Posterior vena cava (tissue), 2 donors: Measurements from ENCODE around the gene ADAM10. TPM values are rescaled to one million over a fixed set of nuclear protein-coding genes. Genes with fewer than 3 reads are reported as not detected.
A peak's percentile ranks its signal among the peaks of the same experiment; 100 is the strongest.

Experiments used
- DNase-seq: peaks from one replicate; pipeline ENCODE4 v3.0.0-alpha.2; 2020; ENCODE audit warnings: low spot score
- intact Hi-C, 2 donors: fragments of 100-400 bp; cut with DNase I; formaldehyde crosslinking; loops; one replicate each; pipeline versions ENCODE4 v1.14.1 to v1.14.2; 2022 to 2023
- total RNA-seq, 2 donors: library from RNA; stranded (reverse); fragmentation: NEBNext Ultra II Directional; extraction: Animal tissue kit (Norgen Biotek cat#: 25700); gene quantifications; one replicate each; pipeline ENCODE4 v1.2.1, GENCODE V29; 2021
- donor health status: DM: yes; HTN: yes; CAD: no.
- donor health status: DM: yes; HTN: yes; CAD: no.

Gene ADAM10
- total RNA-seq, 2 donors from 2014 or later, result 80.3 to 86.8 TPM

GRCh38 chr15:58548308-58549012 lies 201.0 kb downstream of the ADAM10 start:
- intact Hi-C loops, result no loop called here
- DNase-seq, result no peak

DNA sequence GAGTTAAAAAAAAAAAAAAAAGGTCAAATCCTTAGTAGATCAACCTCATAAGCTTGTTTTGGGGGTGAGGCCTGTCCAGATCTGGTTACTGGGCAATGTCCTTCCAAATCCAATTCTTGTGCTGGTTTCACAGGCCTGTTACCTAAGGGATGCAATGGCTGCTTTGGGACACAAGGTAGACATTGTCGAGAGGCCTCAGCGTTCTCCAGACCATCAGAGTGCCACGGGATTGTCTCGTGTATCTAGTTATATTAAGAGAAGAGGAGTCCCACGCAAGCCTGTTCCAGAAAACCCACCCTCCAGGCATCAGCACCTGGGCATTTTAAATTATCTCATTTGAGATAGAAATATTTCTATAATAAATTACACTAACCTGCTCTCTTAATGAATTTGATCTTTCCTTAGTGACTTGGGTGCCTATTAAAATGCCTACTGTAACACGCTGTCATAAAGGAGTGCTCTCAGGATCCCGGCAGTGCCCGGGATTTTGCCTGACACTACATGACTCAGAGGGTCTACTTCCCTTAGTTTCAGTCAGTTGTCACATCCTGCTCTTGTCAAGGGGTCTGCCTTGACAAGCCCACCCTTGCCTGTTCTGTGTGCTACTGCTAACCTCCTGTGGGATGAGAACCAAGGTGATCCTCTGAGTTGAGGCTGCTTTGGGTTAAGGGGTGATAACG lies 201.7 kb downstream of the ADAM10 start:
- intact Hi-C loops, result no loop called here
- DNase-seq, result no peak

GRCh38 chr15:58546635-58547627 lies 202.6 kb downstream of the ADAM10 start:
- DNase-seq, result peak; percentile 91
- intact Hi-C loops, result no loop called here

DNA sequence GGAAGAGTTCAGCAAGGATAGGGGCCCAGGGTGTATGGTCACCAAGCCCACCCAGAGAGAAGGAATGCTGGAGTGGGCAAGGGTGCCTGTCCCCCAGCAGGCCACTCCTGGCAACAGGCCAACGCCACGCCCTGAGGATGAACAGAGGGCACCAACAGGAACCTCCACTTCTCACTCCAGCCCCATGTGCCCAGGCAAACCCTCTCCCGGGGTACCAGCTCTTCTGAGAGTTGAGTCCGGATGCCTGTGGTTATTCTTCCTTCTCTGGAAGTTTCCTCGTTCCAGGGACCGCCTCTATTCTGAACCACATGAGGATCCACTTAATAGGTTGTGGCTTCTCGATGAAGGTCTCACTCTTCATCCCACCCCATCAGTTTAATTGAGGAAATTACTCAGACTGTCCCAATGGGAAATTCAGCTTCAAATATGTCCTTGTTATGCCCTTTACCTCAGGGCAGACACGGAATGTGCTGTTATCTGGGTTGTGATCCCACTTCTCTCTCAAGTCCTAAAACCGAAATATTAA lies 203.4 kb downstream of the ADAM10 start:
- intact Hi-C loops, result no loop called here
- no peak for DNase-seq

- intact Hi-C loops, result no loop called here
Observed at GRCh38 chr15:58545307-58546065, 204.0 kb downstream of the ADAM10 start.

GRCh38 chr15:58544756-58545155 lies 204.8 kb downstream of the ADAM10 start:
- no peak for DNase-seq
- intact Hi-C loops, result no loop called here

More at GRCh38 chr15:58545307-58546065, 204.0 kb downstream of the ADAM10 start:
- no peak for DNase-seq

DNA sequence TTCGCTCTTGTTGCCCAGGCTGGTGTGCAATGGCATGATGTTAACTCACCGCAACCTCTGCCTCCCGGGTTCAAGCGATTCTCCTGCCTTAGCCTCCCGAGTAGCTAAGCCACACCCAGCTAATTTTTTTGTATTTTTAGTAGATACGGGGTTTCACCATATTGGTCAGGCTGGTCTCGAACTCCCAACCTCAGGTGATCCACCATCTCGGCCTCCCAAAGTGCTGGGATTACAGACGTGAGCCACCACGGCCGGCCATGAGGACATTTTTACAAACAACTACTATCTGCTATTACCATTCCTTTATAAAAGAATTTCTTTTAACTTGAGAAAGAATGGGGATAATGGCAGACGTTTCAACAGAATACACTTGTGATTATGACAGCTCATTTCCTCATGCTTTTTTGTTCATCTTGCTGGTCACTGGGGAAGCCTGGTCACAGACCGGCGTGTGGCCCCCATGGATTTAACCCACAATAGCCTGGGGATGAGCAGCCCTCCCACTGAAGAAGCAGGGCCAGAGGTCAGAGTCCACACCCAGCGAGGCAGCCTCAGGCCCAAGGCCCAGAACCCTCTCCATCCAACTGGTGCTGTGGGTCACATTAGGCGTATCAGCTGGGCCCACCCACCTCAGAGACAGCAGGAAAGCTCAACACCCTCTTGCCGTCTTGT lies 205.7 kb downstream of the ADAM10 start:
- no peak for DNase-seq
- intact Hi-C loops, result no loop called here

GRCh38 chr15:58541410-58542087 lies 208.0 kb downstream of the ADAM10 start:
- intact Hi-C loops, result no loop called here
- no peak for DNase-seq

GRCh38 chr15:58539548-58539947 lies 210.0 kb downstream of the ADAM10 start:
- DNase-seq, result no peak
- intact Hi-C loops, result no loop called here

GRCh38 chr15:58538901-58539300 lies 210.6 kb downstream of the ADAM10 start:
- intact Hi-C loops, result no loop called here
- DNase-seq, result no peak

Other genes starting within 250 kb of the ADAM10 start
- 10 to 100 TPM; 23.3 to 41.3 TPM for gene MINDY2, start 21.6 kb upstream of the ADAM10 start, total RNA-seq
- gene SLTM, start 184.0 kb upstream of the ADAM10 start, total RNA-seq, result 10 to 100 TPM; 71.1 to 71.6 TPM
- gene RNF111, start 238.0 kb upstream of the ADAM10 start, total RNA-seq, result 10 to 100 TPM; 24.9 to 30.4 TPM